H9 (cell line): Measurements from ENCODE around the gene CYP19A1. TPM values are rescaled to one million over a fixed set of nuclear protein-coding genes. Genes with fewer than 3 reads are reported as not detected.

ENCODE experiments used
- DNase-seq: peaks from one replicate; pipeline ENCODE4 v3.0.0-alpha.2; 2017
- H2AFZ ChIP-seq: one replicate; pipeline ENCODE4 v1.6.1; 2013; ENCODE audit warnings: mild to moderate bottlenecking, low read length, control low read depth, moderate library complexity
- H2AK5ac ChIP-seq: 2 replicates; pipeline ENCODE4 v1.6.1; 2013; ENCODE audit warnings: low read length, control low read depth, mixed read lengths; ENCODE audit not compliant: insufficient read length
- H2BK120ac ChIP-seq: one replicate; pipeline ENCODE4 v1.6.1; 2013; ENCODE audit warnings: low read depth, mild to moderate bottlenecking, low read length, control low read depth, inconsistent platforms; ENCODE audit not compliant: poor library complexity, severe bottlenecking
- H2BK12ac ChIP-seq: 2 replicates; pipeline ENCODE4 v1.6.1; 2013; ENCODE audit warnings: low read length, control low read depth, mixed read lengths, low read depth; ENCODE audit not compliant: insufficient read length
- H2BK15ac ChIP-seq: 2 replicates; pipeline ENCODE4 v1.6.1; 2013; ENCODE audit warnings: low read depth, low read length, control low read depth
- H2BK20ac ChIP-seq: one replicate; pipeline ENCODE4 v1.6.1; 2013; ENCODE audit warnings: low read depth, mild to moderate bottlenecking, low read length, control low read depth, inconsistent platforms; ENCODE audit not compliant: poor library complexity, severe bottlenecking
- H2BK5ac ChIP-seq: 2 replicates; pipeline ENCODE4 v1.6.1; 2013; ENCODE audit warnings: low read length, control low read depth, mixed read lengths; ENCODE audit not compliant: insufficient read length
- H3K14ac ChIP-seq: 2 replicates; pipeline ENCODE4 v1.6.1; 2013; ENCODE audit warnings: low read length, control low read depth; ENCODE audit not compliant: insufficient read depth
- H3K18ac ChIP-seq: 2 replicates; pipeline ENCODE4 v1.6.1; 2013; ENCODE audit warnings: low read depth, mild to moderate bottlenecking, mixed read lengths, low read length, control low read depth; ENCODE audit not compliant: insufficient read length
- H3K23ac ChIP-seq: 2 replicates; pipeline ENCODE4 v1.6.1; 2013; ENCODE audit warnings: low read length, control low read depth, mixed read lengths, low read depth; ENCODE audit not compliant: insufficient read length
- H3K23me2 ChIP-seq: 2 replicates; pipeline ENCODE4 v1.6.1; 2013; ENCODE audit warnings: low read depth, mild to moderate bottlenecking, mixed read lengths, low read length, control low read depth; ENCODE audit not compliant: insufficient read length, poor library complexity, severe bottlenecking
- H3K27ac ChIP-seq: 2 replicates; pipeline ENCODE4 v1.5.1; 2013; ENCODE audit warnings: low read length, control low read depth, mixed read lengths, low read depth; ENCODE audit not compliant: insufficient read length
- H3K27me3 ChIP-seq: 2 replicates; pipeline ENCODE4 v1.6.1; 2013; ENCODE audit warnings: low read length, control low read depth, inconsistent platforms; ENCODE audit not compliant: insufficient read depth
- H3K4ac ChIP-seq: 2 replicates; pipeline ENCODE4 v1.6.1; 2013; ENCODE audit warnings: low read depth, mild to moderate bottlenecking, control low read depth, inconsistent platforms, low read length, moderate library complexity
- H3K4me1 ChIP-seq: 2 replicates; pipeline ENCODE4 v1.6.1; 2013; ENCODE audit warnings: low read length, control low read depth, inconsistent platforms; ENCODE audit not compliant: insufficient read depth
- H3K4me2 ChIP-seq: 2 replicates; pipeline ENCODE4 v1.6.1; 2013; ENCODE audit warnings: low read length, control low read depth, mixed read lengths; ENCODE audit not compliant: insufficient read length, insufficient read depth
- H3K56ac ChIP-seq: 2 replicates; pipeline ENCODE4 v1.6.1; 2013; ENCODE audit warnings: low read depth, mild to moderate bottlenecking, mixed read lengths, low read length, control low read depth; ENCODE audit not compliant: insufficient read length
- H3K79me1 ChIP-seq: 2 replicates; pipeline ENCODE4 v1.6.1; 2013; ENCODE audit warnings: low read depth, mild to moderate bottlenecking, moderate library complexity, low read length, control low read depth, inconsistent platforms; ENCODE audit not compliant: insufficient read depth, poor library complexity, severe bottlenecking
- H3K79me2 ChIP-seq: 2 replicates; pipeline ENCODE4 v1.6.1; 2013; ENCODE audit warnings: low read length, control low read depth, inconsistent platforms; ENCODE audit not compliant: insufficient read depth
- H3K9ac ChIP-seq: 2 replicates; pipeline ENCODE4 v1.6.1; 2013; ENCODE audit warnings: low read length, control low read depth, mixed read lengths; ENCODE audit not compliant: insufficient read length; ENCODE audit errors: extremely low read depth
- H3K9me3 ChIP-seq: one replicate; pipeline ENCODE4 v1.6.1; 2013; ENCODE audit warnings: low read depth, low read length, inconsistent platforms; ENCODE audit not compliant: control insufficient read depth
- H3T11ph ChIP-seq: one replicate; pipeline ENCODE4 v1.6.1; 2013; ENCODE audit warnings: mild to moderate bottlenecking, low read length, control low read depth, inconsistent platforms
- H4K20me1 ChIP-seq: one replicate; pipeline ENCODE4 v1.6.1; 2013; ENCODE audit not compliant: control insufficient read depth, insufficient read length, insufficient read depth
- H4K5ac ChIP-seq: 2 replicates; pipeline ENCODE4 v1.6.1; 2013; ENCODE audit warnings: low read depth, mild to moderate bottlenecking, mixed read lengths, low read length, control low read depth; ENCODE audit not compliant: insufficient read length
- H4K8ac ChIP-seq: replicated peaks from 2 replicates; pipeline ENCODE4 v1.6.1; 2013; ENCODE audit warnings: low read length, control low read depth, mixed read lengths, low read depth; ENCODE audit not compliant: insufficient read length
- H4K91ac ChIP-seq: 2 replicates; pipeline ENCODE4 v1.6.1; 2013; ENCODE audit warnings: low read depth, mild to moderate bottlenecking, moderate library complexity, mixed read lengths, low read length, control low read depth; ENCODE audit not compliant: insufficient read length
- H3K27ac Mint-ChIP-seq, 3 experiments: 2 replicates in 2 of 3; 3 replicates in 1 of 3; pipeline ENCODE4 v1.8.0; 2020 to 2021; ENCODE audit warnings: mixed read lengths in 3 of 3, mild to moderate bottlenecking in 1 of 3, moderate library complexity in 1 of 3
- H3K27me3 Mint-ChIP-seq: 2 replicates; pipeline ENCODE4 v1.8.0; 2021; ENCODE audit warnings: low read depth, mild to moderate bottlenecking, moderate library complexity, mixed read lengths
- H3K36me3 Mint-ChIP-seq, 3 experiments: 2 replicates in 2 of 3; 3 replicates in 1 of 3; pipeline ENCODE4 v1.8.0; 2020 to 2021; ENCODE audit warnings: low read depth in 3 of 3, mixed read lengths in 3 of 3; ENCODE audit not compliant: insufficient read depth in 1 of 3
- H3K4me1 Mint-ChIP-seq, 2 experiments: 2 replicates each; pipeline ENCODE4 v1.8.0; 2020; ENCODE audit warnings: mixed read lengths in 2 of 2
- H3K4me3 Mint-ChIP-seq, 2 experiments: 2 replicates in 1 of 2; 3 replicates in 1 of 2; pipeline ENCODE4 v1.8.0; 2020 to 2021; ENCODE audit warnings: mild to moderate bottlenecking in 2 of 2, mixed read lengths in 2 of 2, moderate library complexity in 1 of 2
- H3K9me3 Mint-ChIP-seq, 2 experiments: 2 replicates in 1 of 2; 3 replicates in 1 of 2; pipeline ENCODE4 v1.8.0; 2020; ENCODE audit warnings: mild to moderate bottlenecking in 2 of 2, mixed read lengths in 2 of 2, moderate library complexity in 1 of 2
- CTCF ChIP-seq: fragments of 200-600 bp; sonication (generic); conservative IDR thresholded peaks from 3 replicates; pipeline ENCODE4 v1.8.0; 2021; ENCODE audit warnings: antibody characterized with exemption, mild to moderate bottlenecking
- WGBS: extraction: QIAGEN DNeasy Blood & Tissue Kit; methylation state at CpG from one replicate; pipeline ENCODE4 v1.1.7; 2013; ENCODE audit warnings: missing lambda C conversion rate, low lambda C conversion rate, mixed read lengths; ENCODE audit not compliant: insufficient read length; ENCODE audit errors: extremely low coverage; 5-methylcytosine and 5-hydroxymethylcytosine counted together
- total RNA-seq: library from RNA; stranded (reverse); gene quantifications from 2 replicates; pipeline ENCODE4 v1.2.1, GENCODE V29; 2021

Gene CYP19A1
- total RNA-seq, 1 experiment from 2014 or later, result not detected

GRCh38 chr15:51198701-51199232 is 139.6 kb downstream of the CYP19A1 start:
- H3K9ac ChIP-seq, result no peak overlapping the region
- no peaks in the 10 kb centered on the region for H3K9me3 ChIP-seq
- no peak overlapping the region for H4K8ac ChIP-seq
- Mint-ChIP-seq H3K9me3 (no peaks in the 10 kb centered on the region), H3K27me3 (peaks cover 3% of the 10 kb centered on the region; the same call in 1 of the 2 replicates), H3K4me1 (no peaks in the 10 kb centered on the region), H3K27ac (no peak overlapping the region), H3K36me3 (no peaks in the 10 kb centered on the region; a peak in 1 of 7 replicates), H3K4me3 (no peak overlapping the region)
- no peak overlapping the region for H2AFZ ChIP-seq
- TF ChIP-seq CTCF, result no peak
- no peaks in the 10 kb centered on the region for H3K27me3 ChIP-seq
- H3K4me1 ChIP-seq, result 0 out of 2 replicates have a peak, but pooled peaks cover 4% of the 10 kb centered on the region
- no peak overlapping the region for H2BK15ac ChIP-seq
- no peaks in the 10 kb centered on the region for H4K20me1 ChIP-seq
- no peak overlapping the region for H2BK20ac ChIP-seq
- no peak overlapping the region for H2BK120ac ChIP-seq
- no peak overlapping the region; the same call in 1 of the 2 replicates for H3K14ac ChIP-seq
- no peaks in the 10 kb centered on the region for H3K79me2 ChIP-seq
- H3K27ac ChIP-seq, result no peak overlapping the region
- H3K4ac ChIP-seq, result no peak overlapping the region
- no peak overlapping the region for H4K5ac ChIP-seq
- H3T11ph ChIP-seq, result no peak overlapping the region
- no peak overlapping the region for H2AK5ac ChIP-seq
- H3K23ac ChIP-seq, result no peak overlapping the region
- H2BK12ac ChIP-seq, result no peak overlapping the region
- no peak overlapping the region for H4K91ac ChIP-seq
- H3K4me2 ChIP-seq, result no peak overlapping the region
- no peak for DNase-seq
- no peaks in the 10 kb centered on the region for H3K79me1 ChIP-seq
- no peak overlapping the region for H3K56ac ChIP-seq
- no peaks in the 10 kb centered on the region for H3K23me2 ChIP-seq
- no peak overlapping the region for H2BK5ac ChIP-seq
- WGBS, result no CpG with 5 or more reads among the region's 6 CpGs
- no peak overlapping the region for H3K18ac ChIP-seq
